Measurements from ENCODE around the gene UBE2D1.

GRCh38 chr10:58356756-58357155, 21.9 kb downstream of the UBE2D1 start:
- TF ChIP-seq POLR2A (IDR thresholded peaks at IDR 0.05) (no peak), POLR2AphosphoS5 (IDR thresholded peaks at IDR 0.05) (no peak), EP300 (IDR thresholded peaks at IDR 0.05) (no peak)
- TF ChIP-seq, protein P1, sequence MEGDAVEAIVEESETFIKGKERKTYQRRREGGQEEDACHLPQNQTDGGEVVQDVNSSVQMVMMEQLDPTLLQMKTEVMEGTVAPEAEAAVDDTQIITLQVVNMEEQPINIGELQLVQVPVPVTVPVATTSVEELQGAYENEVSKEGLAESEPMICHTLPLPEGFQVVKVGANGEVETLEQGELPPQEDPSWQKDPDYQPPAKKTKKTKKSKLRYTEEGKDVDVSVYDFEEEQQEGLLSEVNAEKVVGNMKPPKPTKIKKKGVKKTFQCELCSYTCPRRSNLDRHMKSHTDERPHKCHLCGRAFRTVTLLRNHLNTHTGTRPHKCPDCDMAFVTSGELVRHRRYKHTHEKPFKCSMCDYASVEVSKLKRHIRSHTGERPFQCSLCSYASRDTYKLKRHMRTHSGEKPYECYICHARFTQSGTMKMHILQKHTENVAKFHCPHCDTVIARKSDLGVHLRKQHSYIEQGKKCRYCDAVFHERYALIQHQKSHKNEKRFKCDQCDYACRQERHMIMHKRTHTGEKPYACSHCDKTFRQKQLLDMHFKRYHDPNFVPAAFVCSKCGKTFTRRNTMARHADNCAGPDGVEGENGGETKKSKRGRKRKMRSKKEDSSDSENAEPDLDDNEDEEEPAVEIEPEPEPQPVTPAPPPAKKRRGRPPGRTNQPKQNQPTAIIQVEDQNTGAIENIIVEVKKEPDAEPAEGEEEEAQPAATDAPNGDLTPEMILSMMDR (IDR thresholded peaks at IDR 0.05), result no peak

All from upper lobe of left lung (tissue), 4 donors.